GM18868 (cell line): Measurements from ENCODE around the gene TBL1X.

Source experiments
- ATAC-seq: cut with Tn5 transposase; IDR thresholded peaks from one replicate; pipeline ENCODE4 v1.9.1; 2021; ENCODE audit warnings: mild to moderate bottlenecking, moderate library complexity; ENCODE audit not compliant: unreplicated experiment

Gene TBL1X

DNA sequence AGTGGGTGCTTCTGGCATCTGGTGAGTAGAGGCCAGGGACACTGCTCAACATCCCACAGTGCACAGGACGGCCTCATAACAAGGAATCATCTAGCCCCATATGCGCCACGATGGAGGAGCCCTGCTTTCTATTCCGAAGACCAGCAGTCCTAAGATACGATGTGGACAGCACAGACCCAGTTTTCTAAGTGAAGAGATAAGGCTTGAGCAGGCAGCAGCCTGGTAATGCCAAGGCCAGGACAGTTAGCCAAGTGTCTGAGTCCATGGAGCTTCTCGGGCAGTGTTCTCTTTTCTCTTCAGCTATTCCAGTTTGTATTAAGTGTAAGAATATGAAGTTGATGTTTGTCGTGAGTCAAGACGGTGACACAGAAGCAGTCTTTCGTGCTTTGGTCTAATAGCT is 112.7 kb downstream of the TBL1X start:
- no peak for ATAC-seq

DNA sequence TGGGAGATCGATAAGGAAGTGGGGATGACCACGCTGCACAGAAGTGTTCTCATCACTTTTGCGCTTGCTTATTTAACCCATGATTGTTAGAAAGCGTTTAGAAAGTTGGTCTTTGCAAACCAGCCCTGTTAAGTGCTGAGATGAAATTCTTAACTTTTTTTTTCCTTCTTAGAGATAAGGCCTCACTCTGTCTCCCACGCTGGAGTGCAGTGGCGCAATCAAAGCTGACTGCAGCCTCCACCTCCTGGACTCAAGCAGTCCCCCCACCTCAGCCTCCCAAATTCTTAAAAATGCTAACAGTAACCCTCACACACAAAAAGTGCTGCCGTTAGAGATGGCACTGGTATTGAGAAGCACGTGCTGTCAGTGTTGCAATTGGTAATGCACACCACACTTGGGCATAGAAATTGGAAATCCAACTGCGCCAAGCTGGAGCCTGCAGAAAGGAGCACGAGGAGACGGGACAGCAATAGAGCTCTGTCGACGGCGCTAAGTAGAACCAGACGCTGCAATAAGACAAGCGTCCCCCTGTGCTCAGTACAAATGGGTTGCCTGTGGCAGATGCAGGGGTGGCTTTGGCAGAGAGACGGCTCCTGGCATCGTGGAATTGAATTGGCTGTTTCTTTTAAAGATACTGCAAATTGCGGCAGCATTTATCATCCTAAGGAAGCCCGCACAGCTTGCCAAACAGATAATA is 113.4 kb downstream of the TBL1X start:
- ATAC-seq = no peak

DNA sequence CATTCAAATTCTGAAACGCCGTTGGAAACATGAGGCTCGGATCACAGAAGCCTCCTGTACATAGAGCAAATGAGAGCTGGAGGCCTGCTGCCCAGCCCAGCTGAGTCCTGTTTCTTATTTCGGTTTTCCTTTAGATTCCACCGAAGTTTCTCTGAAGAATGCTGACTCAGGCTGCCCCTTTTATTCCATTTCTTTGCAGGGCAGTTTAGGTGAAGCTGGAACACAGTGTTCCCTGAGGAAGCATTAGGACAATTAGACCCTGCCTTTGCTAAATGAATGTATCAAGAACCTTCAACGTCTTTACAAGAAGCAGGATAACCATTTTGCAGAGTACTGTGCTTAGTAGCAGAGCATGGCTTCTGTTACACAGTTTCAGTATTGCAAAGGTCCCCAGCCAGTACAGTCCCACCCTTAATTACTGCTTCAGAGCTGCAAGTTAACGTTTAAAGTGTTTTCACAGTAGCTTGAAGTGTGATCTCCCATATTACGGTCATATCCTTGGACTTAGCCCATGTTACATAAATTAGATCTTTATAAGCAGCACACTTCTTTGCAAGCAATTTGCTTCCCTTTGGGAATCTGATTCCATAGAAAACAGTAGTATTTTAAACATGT is 117.0 kb downstream of the TBL1X start:
- no peak for ATAC-seq

DNA sequence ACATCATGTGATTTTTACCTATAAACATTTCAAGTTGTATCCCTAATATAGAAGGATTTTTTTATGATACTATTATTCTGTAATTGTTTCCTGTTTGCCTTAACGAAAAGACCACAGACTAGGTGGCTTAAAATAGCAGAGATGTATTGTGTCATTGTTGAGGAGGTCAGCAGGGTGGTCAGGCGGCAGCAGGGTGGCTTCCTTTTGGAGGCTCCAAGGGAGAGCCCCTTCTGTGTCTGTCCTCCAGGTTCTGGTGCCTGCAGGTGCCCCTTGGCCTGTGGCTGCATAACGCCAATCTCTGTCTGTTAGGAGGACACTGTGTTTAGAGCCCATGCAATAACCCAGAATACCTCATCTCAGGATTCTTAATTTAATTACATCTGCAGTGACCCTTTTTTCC is 118.1 kb downstream of the TBL1X start:
- ATAC-seq = no peak

DNA sequence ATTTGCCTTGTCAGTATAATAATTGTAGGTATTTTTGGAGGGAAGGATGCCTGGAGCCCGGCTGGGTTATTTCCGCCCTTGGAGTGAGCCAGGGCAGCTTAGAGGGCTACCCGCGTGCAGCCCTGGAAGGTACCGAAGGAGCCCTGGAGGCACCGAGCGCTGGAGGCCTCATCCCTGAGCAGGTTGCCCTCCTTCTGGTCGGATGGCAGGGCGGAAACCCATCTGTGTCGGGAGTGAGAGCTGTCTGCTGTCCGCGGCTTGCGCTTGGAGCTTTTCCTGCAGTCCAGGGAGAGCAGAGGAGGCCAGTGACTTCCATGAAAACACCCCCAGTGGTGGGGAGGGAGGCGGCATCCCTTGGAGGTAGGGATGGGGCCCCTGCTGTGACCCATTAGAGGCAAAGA is 122.1 kb downstream of the TBL1X start:
- ATAC-seq = no peak

DNA sequence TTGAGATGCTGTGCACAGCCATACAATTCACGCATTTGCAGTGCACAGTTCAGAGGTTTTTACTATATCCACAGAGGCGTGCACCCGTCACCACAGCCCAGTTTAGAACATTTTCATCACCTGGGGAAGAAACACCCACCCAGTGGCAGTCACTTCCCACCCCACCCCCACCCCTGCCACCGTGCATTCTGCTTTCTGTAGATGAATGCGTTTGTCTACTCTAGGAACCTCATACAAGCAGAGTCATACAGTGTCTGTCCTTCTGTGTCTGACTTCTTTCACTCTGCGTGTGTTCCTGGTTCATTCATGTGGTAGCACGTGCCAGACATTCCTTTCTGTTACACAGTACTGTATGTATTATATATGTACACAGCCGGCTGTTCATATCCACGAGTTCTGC is 122.8 kb downstream of the TBL1X start:
- peak; percentile 96 for ATAC-seq

DNA sequence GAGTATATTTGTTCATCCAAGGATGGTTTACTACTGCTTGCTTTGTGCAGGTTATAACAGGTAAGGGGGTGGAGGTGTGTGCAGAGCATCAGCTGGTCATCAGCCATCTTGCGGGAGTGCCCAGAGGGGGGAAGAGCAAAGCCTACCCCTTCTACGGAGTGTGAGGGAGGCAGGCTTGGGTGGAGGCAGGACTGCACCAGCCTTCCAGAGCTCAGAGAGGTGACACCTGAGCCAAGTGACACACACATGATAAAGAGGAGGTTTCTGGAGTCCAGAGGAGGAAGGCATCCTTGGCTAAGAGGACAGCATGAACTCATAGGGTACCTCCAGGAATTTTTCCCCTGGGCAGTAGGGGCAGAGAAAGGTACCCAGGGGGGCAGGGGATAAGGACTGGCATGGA is 126.6 kb downstream of the TBL1X start:
- ATAC-seq = no peak

DNA sequence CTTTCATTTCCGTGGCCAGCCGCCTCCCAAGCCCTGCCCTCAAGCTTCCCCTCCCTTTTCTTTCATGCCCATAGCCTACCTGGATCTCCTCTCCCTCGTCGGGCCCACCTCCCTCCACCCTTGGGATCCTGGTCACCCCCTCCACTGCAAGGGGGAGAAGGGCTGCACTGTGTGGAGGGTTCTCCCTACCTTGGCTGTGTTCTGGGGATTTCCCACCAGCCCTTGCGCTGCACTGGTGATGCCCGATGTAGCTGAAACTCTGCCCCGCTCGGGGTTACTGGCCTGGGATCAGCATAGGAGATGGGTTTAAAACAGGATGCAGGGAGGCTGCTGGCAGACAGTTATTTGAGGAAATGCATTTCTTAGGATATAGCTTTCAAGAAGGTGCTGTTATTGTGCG is 128.9 kb downstream of the TBL1X start:
- ATAC-seq = peak; percentile 60

DNA sequence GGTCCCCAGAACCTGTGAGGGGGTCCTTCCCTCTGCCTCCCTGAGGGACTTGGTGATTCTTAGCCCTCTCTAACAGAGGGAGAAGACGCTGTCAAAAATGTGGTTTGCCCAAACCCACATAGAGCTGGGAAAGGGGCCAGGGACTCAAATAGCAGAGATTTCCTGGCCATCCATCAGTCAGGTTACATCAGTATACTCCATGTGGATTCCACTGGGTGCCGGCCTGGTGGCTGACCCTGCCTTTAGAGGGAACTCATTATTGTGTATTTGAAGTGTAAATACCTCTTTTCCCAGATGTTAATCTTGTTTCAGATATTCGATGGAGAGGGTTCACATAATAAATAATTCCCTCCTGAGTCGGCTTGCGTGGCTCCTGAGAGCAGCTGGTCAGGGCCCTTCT is 130.3 kb downstream of the TBL1X start:
- ATAC-seq = no peak

DNA sequence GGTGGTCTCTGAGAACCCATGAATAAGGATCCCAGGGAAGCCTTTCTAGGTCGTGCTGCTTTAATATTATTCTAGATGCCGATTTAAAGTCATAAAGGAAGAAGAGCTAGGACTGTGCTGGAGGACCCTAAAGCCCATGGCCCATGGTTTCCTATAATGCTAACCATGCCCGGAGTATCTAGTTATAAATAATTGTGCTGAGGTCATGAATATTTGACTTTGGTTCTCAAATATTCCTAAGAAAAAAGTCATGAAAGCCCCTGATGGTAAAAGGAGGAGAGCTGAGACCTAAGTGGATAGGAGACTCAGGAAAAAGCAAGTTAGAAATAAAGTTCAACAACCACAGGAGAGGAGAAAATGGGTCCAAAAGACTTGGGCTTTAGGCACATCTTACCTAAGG is 132.0 kb downstream of the TBL1X start:
- ATAC-seq = no peak

DNA sequence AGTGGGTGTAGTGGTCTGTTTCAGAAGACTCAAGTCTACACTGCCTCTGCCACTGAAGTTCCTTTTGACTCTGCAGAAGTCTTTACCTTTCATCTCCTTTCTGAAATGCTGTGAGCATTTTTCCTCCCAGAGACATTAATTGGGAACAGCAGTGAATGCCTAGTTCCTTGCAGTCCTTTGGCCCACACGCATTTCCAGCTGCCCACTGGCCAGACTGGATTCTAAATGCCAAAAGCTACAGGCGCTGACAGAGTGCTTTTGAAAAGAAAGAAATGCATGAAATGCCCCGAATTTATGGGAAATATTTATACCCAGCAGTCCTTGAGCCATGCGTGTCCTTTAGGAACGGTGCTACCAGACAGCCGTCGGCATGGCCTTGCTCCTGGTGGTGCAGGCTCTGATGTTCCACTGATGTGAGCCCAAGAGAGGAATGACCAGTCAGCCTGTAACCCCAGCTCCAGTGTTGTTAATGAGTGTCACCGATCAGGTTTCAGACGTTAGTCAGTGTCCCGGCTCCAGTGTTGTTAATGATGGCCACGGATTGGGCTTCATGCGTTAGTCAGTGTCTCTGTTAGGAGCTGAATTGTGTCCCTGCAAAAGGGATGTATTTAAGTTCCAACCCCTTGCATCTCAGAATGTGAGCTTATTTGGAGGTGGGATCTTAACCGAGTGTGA is 132.6 kb downstream of the TBL1X start:
- no peak for ATAC-seq

DNA sequence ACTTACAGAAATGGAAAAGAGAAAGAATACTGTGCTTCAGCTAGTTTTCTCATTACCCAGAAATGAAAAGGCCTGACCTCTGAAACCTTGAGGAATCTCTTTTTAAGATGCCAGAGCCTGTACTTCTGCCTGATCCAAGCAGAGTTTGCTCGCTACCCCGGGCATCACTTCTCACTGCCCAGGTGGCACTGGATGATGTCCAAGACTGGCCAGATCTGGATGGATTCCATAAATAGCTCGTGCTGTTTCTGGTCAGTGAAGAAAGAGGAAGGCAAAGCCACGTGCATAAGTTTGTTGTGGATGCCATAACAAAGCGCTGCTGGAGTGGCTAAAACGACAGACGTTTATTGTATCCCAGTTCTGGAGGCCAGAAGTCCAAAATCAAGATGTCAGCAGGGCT is 133.5 kb downstream of the TBL1X start:
- no peak for ATAC-seq

DNA sequence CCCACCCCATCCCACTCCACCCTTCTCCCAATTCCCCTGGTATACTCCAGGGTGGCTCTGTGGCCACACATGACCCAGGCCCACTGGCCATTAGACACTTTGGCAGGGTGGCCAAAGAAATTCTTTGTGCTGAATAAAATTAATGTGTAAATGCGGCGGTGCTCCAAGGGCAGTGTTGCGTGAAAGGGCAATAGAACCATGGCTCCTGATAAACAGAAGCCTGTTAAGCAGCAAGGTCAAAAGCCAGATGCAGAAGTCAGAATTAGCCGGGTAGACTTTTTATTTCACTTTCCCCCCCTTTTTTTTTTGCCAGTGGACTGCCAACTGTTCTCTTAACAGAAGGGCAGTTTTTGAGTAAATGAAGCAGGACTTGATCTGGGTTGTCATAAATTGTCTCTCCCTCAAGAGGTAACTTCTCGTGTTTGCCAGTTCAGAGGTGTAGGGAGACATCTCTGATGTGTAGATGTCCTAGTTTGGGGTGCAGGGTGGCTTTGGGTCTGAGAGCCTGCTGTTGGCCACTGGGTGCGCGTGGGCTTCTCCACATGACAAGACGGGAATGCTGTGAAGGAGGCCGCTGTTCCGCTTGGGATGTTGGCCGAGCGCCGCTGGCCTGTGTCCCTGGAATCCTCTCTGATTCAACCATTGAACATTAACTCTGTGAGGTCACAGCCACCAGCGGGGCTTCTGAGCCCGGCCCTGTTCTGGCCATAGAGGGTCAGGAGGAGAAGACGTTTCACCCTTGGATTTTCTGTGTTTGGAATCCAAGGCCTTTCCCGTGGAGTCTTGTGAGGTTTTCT is 139.5 kb downstream of the TBL1X start:
- ATAC-seq = no peak

DNA sequence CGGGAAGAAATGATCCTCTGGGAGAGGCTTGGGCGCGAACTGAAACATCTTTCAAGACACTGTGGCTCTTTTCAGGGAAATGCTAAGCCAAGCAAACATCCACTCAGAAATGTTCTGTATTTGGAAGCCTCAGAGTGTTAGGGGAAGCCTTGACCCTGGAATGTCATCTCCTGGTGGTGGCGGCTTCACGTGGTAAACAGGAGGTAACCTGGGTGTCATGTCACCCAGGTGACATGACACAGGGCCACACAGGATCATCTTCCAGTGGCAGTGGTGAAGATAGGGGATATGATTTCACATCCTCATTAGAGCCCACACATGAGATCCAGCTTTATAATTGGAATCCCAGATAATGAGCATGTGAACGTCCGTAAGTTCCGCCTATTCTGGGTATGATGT is 140.0 kb downstream of the TBL1X start:
- no peak for ATAC-seq

DNA sequence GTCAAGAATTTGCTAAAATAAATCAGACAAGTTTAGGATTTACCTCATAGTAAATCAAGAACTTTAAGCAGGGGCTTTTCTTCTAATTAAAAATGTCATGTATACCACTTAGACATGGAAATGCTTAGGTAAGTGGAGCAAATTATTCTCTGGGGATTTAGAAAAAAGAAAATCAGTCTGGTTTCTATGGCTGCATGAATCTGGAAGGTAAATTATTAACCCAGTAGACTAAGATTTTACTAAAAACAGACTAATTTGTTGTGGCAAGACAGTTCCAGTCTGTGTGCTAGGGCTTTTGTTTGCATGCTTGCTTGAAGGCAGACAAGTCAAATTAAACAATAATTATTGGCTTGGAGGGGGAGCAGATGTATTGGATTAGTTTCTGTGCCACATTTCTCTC is 140.6 kb downstream of the TBL1X start:
- no peak for ATAC-seq

DNA sequence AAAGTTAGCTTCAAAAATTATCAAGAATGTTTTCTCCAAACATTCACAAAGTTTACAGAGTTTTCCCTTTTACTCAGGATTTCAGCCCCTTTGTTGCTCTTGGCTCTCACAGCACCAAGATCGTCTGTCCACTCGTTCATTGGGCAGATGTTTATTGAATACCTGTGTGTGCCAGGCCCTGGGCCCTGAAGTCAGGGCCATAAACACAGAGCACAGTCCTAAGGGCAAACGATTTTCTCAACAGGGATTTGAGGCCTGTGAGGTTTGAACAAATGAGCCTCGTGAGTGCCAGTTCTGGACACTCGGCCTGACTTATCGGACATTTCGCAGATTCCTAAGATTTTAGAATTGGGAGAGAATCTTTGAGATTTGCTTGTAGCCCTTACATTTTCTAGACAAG is 142.1 kb downstream of the TBL1X start:
- no peak for ATAC-seq

DNA sequence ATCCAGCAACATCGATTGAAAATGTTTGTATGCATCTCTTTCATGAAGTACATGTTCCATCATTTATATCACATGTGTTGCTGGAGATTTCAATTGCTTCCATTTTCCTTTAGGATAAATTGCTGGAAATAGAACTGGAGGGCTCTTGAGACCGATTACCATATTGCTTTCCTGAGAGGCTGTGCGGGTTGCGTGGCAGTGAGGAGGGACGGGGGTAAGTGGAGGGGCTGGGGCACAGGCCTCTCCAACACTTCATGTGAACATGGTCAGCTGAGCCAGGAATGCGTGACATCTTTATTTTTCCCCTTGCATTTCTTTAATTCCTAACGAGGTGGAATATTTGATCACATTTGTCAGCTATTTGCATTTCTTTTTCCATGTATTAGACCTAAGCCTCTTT is 144.6 kb downstream of the TBL1X start:
- ATAC-seq = no peak

DNA sequence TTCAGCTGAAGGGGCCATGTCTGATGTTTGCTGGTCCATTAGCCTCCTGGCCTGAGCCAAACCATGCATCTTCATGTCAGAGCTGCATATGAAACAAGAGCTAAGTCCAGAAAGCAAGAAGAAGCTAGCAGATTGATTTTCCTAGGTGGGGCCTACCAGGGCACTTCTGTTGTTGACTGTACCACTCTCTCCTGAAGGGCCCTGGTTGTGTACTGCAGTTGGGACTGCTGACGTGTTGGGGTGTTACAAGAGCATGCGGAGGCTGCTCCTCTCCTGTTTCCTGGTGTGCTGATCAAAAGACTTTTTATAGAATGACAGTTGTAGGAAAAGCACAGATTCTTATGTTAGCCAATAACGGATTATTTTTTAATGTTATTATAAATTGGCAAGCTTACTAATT is 145.1 kb downstream of the TBL1X start:
- ATAC-seq = no peak

DNA sequence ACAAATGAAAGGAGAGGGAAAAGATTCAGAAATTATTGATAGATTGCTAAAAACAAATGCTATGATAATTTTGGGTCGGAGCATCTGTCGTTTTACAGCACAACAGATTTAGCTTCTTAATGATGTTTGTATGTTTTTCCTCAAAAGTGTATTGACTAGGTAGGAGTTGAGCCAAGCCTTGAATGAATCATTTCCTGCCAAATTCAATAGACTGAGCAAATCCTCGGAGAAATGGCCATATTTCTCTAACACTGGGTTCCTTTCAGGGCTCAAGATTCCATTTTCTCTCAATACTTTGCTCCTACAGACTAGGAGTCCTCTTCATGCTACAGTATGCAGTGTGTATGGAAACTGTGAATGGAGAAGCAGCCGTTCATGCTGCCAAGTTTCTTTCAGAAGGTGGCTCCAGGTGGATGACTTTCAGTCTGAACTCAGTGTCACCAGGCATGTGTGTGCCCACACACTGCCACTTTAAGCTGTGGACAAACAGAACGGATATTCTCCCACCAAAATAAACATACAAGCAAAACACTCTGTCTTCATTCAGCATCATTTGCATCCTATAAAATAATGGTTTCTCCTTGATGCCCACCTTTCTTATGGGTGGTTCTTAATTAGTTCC is 146.0 kb downstream of the TBL1X start:
- ATAC-seq = peak; percentile 39

DNA sequence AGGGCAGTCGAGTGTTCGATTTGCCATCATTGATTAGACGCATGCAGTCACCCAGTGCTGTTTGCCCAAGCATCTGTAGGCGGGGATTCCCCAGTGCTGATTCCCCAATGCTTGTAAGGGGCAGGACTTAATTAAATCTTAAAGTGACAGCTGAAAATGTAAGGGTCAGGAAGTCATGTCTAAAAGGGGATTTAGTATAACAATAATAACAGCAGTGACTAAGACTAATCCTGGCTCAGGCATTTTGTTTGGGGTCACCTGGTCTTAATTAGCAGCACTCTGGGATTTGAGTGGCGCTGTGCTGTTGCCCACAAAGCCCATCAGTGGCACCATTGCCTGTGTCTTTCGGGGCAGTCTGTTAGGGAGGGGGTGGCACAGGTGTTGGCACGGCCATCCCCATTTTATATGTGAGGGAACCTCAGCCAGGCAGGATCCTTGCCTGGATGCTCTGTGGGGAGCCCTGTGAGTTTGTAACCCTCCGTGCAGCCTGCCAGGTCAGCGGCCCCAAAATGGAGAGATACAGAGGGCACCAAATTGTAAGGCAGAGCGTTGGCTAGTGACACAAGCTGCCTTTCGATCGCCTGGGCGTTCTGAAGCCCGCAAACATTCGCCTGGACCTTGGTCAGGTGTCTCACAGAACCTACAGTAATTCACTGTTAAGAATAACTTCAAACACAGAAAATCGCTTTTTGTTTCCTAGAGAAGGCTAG is 146.7 kb downstream of the TBL1X start:
- peak; percentile 86 for ATAC-seq

DNA sequence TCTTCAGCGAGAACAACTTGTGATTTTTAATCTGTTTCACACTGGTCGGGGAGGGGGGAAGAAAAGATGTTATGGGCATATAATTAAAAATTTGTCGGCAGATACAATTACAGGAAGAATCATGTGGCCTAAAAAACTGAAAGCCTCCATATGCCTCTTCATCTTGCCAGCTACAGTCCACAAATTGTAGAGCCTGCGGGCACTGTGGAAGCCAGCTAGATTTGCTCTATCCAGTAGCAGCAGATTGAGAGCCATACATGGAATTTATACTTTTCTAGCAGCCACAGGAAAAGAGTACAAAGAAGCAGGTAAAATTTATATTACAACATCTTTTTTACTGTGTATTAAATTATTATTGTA is 147.3 kb downstream of the TBL1X start:
- ATAC-seq = no peak
